Duodenal mucosa (tissue), 2 donors: ENCODE data around the gene LINC00237.

ENCODE experiments used
- H3K27ac ChIP-seq: one replicate; pipeline ENCODE4 v1.7.0; 2013; ENCODE audit warnings: low read depth, low read length
- H3K27me3 ChIP-seq, 2 donors: one replicate each; pipeline ENCODE4 v1.7.0; 2013; ENCODE audit warnings: low read length in 2 of 2, control low read depth in 1 of 2; ENCODE audit not compliant: insufficient read depth in 2 of 2, control insufficient read depth in 1 of 2
- H3K36me3 ChIP-seq, 2 donors: one replicate each; pipeline ENCODE4 v1.7.0; 2013; ENCODE audit warnings: low read length in 2 of 2, control low read depth in 1 of 2; ENCODE audit not compliant: insufficient read depth in 2 of 2, control insufficient read depth in 1 of 2
- H3K4me1 ChIP-seq, 2 donors: one replicate each; pipeline ENCODE4 v1.7.0; 2013; ENCODE audit warnings: low read length in 2 of 2, control low read depth in 1 of 2; ENCODE audit not compliant: insufficient read depth in 2 of 2, control insufficient read depth in 1 of 2
- H3K4me3 ChIP-seq, 2 donors: one replicate each; pipeline ENCODE4 v1.7.0; 2013; ENCODE audit warnings: low read length in 2 of 2, low read depth in 1 of 2
- H3K9ac ChIP-seq, 2 donors: one replicate each; pipeline ENCODE4 v1.7.0; 2013; ENCODE audit warnings: low read length in 2 of 2, low read depth in 1 of 2
- H3K9me3 ChIP-seq, 2 donors: one replicate each; pipeline ENCODE4 v1.7.0; 2013; ENCODE audit warnings: low read length in 2 of 2, control low read depth in 1 of 2; ENCODE audit not compliant: control insufficient read depth in 1 of 2

LINC00237 gene

DNA sequence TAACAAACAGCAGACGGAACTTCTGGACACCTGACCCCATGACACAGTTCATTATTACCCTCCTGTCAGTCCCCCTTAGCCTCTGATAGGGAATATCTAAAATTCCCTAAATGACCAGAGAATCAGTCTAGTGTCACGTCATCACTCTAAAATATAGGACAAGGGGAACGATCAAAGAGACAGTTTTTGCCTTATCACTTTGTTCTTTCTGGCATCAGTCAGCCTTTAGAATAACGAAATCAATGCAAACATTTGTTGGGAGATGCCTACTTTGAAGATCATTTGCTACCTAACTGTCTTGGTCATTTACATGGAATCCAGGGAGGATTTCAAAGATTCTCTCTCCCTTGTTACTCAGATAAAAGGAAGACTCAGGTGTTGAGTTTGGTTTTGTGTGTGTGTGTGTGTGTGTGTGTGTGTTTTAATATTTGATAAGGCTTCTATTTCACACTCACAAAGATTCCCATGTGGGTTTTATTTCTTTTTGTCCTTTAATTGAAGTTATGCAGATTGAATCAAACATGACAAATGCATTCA is 28.3 kb downstream of the LINC00237 start:
- Histone ChIP-seq H3K4me1 (no peaks in the 10 kb centered on the region), H3K4me3 (no peak overlapping the region), H3K9me3 (no peaks in the 10 kb centered on the region), H3K27ac (no peak overlapping the region), H3K36me3 (no peaks in the 10 kb centered on the region), H3K9ac (no peak overlapping the region), H3K27me3 (peaks cover 2 to 15% of the 10 kb centered on the region in 2 donors)

DNA sequence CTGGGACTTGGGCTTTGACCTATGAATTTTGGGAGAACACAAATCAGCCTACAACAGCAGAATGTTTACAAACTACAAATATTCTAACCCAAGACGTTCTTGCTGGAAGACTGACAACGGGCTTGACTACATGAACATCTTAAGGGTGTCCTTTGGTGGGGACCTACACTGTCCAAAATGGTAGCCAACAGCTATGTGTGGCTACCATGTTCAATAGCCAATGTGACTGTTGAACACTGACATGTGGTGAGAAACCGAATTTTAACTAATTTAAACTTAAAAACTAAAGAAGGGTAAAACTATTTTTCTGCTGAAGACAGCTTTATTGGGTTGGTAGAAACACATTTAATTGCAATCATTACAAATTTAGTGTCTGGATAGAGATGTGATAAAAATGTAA is 30.1 kb downstream of the LINC00237 start:
- H3K27ac ChIP-seq, result no peak overlapping the region
- no peak overlapping the region for H3K9ac ChIP-seq
- no peak overlapping the region for H3K4me3 ChIP-seq
- H3K9me3 ChIP-seq, result no peaks in the 10 kb centered on the region
- no peaks in the 10 kb centered on the region for H3K36me3 ChIP-seq
- H3K27me3 ChIP-seq, result peaks cover 3 to 13% of the 10 kb centered on the region in 2 donors
- no peaks in the 10 kb centered on the region for H3K4me1 ChIP-seq

DNA sequence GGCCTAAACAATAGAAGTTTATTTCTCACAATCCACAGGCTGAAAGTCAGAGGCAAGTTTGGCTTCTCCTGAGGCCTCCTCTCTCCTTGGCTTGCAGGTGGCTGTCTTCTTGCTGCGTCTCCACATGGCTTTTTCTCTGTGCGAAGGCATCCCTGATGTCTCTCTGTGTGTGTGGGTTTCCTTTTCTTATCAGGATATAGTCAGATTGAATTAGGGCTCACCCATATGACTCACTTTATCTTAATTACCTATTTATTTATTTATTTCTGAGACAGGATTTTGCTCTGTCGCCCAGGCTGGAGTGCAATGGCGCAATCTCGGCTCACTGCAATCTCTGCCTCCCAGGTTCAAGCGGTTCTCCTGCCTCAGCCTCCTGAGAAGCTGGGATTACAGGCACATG is 30.7 kb downstream of the LINC00237 start:
- Histone ChIP-seq H3K36me3 (no peaks in the 10 kb centered on the region), H3K27ac (no peak overlapping the region), H3K27me3 (peaks cover 3 to 13% of the 10 kb centered on the region in 2 donors), H3K9ac (no peak overlapping the region), H3K9me3 (no peaks in the 10 kb centered on the region), H3K4me1 (no peaks in the 10 kb centered on the region), H3K4me3 (no peak overlapping the region)

GRCh38 chr20:21074605-21075336 is 31.4 kb downstream of the LINC00237 start:
- Histone ChIP-seq H3K4me1 (no peaks in the 10 kb centered on the region), H3K4me3 (no peak overlapping the region), H3K9me3 (no peaks in the 10 kb centered on the region), H3K9ac (no peak overlapping the region), H3K27ac (no peak overlapping the region), H3K27me3 (peaks cover 3 to 13% of the 10 kb centered on the region in 2 donors), H3K36me3 (no peaks in the 10 kb centered on the region)

GRCh38 chr20:21067255-21067654 is 38.9 kb downstream of the LINC00237 start:
- no peaks in the 10 kb centered on the region for H3K4me1 ChIP-seq

DNA sequence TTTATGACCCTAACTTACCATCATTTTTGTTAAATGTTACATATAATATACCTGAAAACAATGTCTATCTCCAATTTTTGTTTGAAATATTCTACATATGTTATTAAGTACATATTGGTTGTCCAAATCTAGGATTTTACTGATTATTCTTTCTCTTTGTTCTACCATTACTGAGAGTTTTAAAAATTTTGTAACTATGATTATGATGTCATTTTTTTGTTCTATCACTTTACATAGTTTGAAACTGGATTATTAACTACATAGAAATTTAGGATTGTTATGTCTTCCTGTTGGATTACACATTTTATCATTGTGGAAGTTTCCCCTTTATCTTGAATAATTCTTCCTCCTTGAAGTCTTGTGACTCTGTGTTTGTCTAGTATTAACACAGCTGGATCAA is 41.2 kb downstream of the LINC00237 start:
- no peak overlapping the region for H3K4me3 ChIP-seq
- H3K9me3 ChIP-seq, result no peaks in the 10 kb centered on the region
- H3K4me1 ChIP-seq, result no peaks in the 10 kb centered on the region
- peaks cover 0 to 4% of the 10 kb centered on the region in 2 donors for H3K27me3 ChIP-seq
- H3K36me3 ChIP-seq, result no peaks in the 10 kb centered on the region
- H3K9ac ChIP-seq, result no peak overlapping the region
- H3K27ac ChIP-seq, result no peak overlapping the region

More at GRCh38 chr20:21067255-21067654, 38.9 kb downstream of the LINC00237 start:
- no peak overlapping the region for H3K27ac ChIP-seq
- H3K9ac ChIP-seq, result no peak overlapping the region
- H3K9me3 ChIP-seq, result no peaks in the 10 kb centered on the region
- H3K36me3 ChIP-seq, result no peaks in the 10 kb centered on the region
- no peak overlapping the region for H3K4me3 ChIP-seq
- H3K27me3 ChIP-seq, result peaks cover 0 to 4% of the 10 kb centered on the region in 2 donors

- H3K9ac ChIP-seq, result no peak overlapping the region
- no peak overlapping the region for H3K27ac ChIP-seq
- peaks cover 0 to 5% of the 10 kb centered on the region in 2 donors for H3K27me3 ChIP-seq
- no peaks in the 10 kb centered on the region for H3K4me1 ChIP-seq
- H3K36me3 ChIP-seq, result no peaks in the 10 kb centered on the region
- no peaks in the 10 kb centered on the region for H3K9me3 ChIP-seq
- H3K4me3 ChIP-seq, result no peak overlapping the region
Measured at GRCh38 chr20:21063276-21063675, 42.9 kb downstream of the LINC00237 start.

DNA sequence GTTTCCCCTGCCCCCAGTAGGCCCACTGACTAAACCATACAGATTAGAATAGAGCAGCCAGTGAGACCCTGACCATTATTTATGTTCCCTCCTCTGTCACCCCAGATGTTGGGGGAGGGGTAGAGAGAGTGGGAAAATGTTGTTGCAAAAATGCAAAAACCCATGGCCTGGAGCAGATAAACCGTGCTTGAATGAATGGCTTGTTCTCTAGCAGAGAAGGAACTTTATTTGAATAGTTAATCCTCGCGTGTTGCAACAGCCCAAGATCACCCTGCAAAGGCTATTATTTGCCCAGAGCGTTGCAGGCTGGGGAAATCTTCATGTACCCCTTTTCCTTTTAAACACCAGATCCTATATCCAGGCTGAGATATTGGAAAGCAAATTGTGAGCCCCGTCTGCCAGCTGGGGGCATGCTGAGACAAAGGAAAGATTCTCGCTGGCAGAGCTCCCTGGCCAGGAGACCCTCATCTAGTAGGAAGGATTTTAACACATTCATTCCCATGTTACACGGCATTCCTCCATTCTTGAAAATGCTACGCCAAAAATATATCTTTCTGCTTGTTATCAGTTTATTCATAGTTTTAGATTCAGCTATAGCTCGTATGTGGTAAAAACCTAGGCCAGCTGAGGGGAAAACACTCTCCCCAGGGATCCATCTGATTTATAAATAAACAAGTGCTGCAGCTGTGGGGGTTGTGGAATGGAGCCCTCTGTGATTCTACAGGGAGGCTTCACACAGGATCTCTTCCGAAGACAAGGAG is 53.0 kb downstream of the LINC00237 start:
- no peaks in the 10 kb centered on the region for H3K9me3 ChIP-seq
- H3K27ac ChIP-seq, result no peak overlapping the region
- H3K4me1 ChIP-seq, result no peaks in the 10 kb centered on the region
- H3K27me3 ChIP-seq, result peaks cover 0 to 3% of the 10 kb centered on the region in 2 donors
- H3K36me3 ChIP-seq, result no peaks in the 10 kb centered on the region
- no peak overlapping the region for H3K9ac ChIP-seq
- H3K4me3 ChIP-seq, result no peak overlapping the region

- Histone ChIP-seq H3K9me3 (no peaks in the 10 kb centered on the region), H3K4me1 (no peaks in the 10 kb centered on the region), H3K4me3 (no peak overlapping the region), H3K27ac (no peak overlapping the region), H3K36me3 (no peaks in the 10 kb centered on the region), H3K27me3 (no peaks in the 10 kb centered on the region), H3K9ac (no peak overlapping the region)
Measured at GRCh38 chr20:21052686-21053001, 53.5 kb downstream of the LINC00237 start.

GRCh38 chr20:21052241-21052640 is 53.9 kb downstream of the LINC00237 start:
- Histone ChIP-seq H3K9me3 (no peaks in the 10 kb centered on the region), H3K4me1 (no peaks in the 10 kb centered on the region), H3K27me3 (peaks cover 0 to 3% of the 10 kb centered on the region in 2 donors), H3K36me3 (no peaks in the 10 kb centered on the region), H3K27ac (no peak overlapping the region), H3K4me3 (no peak overlapping the region), H3K9ac (no peak overlapping the region)
